ENCODE results near the gene RHEX. TPM values are rescaled to one million over a fixed set of nuclear protein-coding genes. Genes with fewer than 3 reads are reported as not detected.

Gene RHEX
- total and polyA plus RNA-seq, 11 donors, result 0.16 to 0.60 (median 0.38) TPM; not detected in 5

DNA sequence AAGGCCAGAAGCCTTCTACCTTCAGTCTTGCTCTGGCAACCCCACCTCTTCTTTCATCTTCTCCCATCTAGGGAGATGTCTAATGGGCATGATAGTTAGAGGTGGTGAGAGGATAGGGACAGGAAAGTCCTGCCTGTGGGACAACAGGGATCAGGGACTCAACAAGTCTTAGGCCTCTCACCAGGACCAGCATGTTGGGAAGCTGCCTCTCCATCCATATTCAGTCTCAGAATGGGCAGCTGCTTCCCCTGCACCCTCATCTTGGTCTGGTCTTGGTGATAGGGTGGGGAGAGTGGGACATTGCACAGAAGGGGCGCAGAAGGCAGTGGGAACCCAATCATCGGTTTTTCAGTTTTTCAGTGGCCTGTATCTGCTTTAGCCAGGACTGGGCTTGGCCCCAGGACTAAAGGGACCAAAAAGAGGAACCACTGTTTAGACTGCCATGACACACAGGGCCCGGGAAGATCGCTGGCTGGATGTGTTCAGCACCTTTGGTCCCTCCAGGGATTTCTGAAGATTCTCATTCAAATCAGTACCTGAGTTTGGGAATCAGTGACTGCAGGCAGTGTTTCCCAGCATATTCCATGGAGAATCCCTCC is 12.7 kb downstream of the RHEX start:
- no peak for TF ChIP-seq POLR2A (IDR thresholded peaks at IDR 0.05)
- TF ChIP-seq CTCF (IDR thresholded peaks at IDR 0.05), result no peak
- WGBS, 4 donors, result 86 to 97% (median 92%) methylated on average over 4 of the region's 4 CpGs

DNA sequence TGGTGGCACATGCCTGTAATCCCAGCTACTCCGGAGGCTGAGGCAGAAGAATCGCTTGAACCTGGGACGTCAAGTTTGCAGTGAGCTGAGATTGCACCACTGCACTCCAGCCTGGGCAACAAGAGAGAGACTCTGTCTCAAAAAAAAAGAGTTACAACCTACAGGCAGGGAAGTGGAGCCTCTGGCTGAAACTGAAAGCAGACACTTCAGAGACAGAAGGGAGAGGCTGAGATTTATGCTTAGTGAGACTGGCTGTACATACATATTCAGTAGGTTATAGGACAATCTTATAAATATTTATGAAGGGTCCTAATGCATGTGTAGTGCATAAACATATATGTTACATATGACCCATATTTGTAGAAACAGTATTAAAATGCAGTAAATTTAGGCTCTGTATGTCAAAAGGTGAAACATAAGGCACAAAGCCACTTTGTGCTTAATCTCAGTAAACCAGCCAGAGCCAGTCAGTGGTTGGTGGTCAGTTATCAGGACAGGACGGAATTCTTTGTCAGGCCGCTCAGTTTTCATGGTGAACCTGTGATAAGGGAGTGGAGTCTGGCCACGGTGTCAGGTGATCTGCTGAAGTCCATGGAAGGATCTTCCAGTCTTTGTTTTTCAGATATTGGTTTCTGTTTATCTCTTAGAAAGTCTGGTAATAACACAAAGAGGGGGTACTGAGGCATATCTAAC is 13.7 kb downstream of the RHEX start:
- Histone ChIP-seq H3K4me3 (no peak overlapping the region), H3K4me1 (peaks cover 0 to 16% (median 4%) of the 10 kb centered on the region in 12 donors), H3K36me3 (no peaks in the 10 kb centered on the region), H3K27me3 (peaks cover 0 to 5% (median 0%) of the 10 kb centered on the region in 9 donors), H3K27ac (no peak overlapping the region), H3K9me3 (no peaks in the 10 kb centered on the region)
- ATAC-seq (peak in 1 of 4 donors; percentile 31), DNase-seq (no peak)
- WGBS, 4 donors, result 43 to 54% (median 51%) methylated on average over 5 to 6 of the region's 6 CpGs
- intact Hi-C loops (cut with DNase I), result no loop called here
- no peak for TF ChIP-seq POLR2A (IDR thresholded peaks at IDR 0.05)
- no peak for TF ChIP-seq CTCF (IDR thresholded peaks at IDR 0.05)

More for the DNA sequence above, 12.7 kb downstream of the RHEX start:
- intact Hi-C loops (cut with DNase I), result no loop called here
- no peak for ATAC-seq
- H3K27me3 ChIP-seq, result peaks cover 0 to 5% (median 0%) of the 10 kb centered on the region in 9 donors
- no peaks in the 10 kb centered on the region for H3K9me3 ChIP-seq
- H3K36me3 ChIP-seq, result no peaks in the 10 kb centered on the region
- DNase-seq, result no peak
- H3K4me3 ChIP-seq, result no peak overlapping the region
- no peak overlapping the region for H3K27ac ChIP-seq
- H3K4me1 ChIP-seq, result peaks cover 0 to 16% (median 4%) of the 10 kb centered on the region in 12 donors

GRCh38 chr1:206067486-206068227 is 14.7 kb downstream of the RHEX start:
- H3K4me1 ChIP-seq, result peaks cover 0 to 16% (median 4%) of the 10 kb centered on the region in 12 donors
- intact Hi-C loops (cut with DNase I), result no loop called here
- ATAC-seq, result peak; percentile 78 to 83 (median 80)

More at GRCh38 chr1:206067486-206068227, 14.7 kb downstream of the RHEX start:
- peaks cover 0 to 5% (median 0%) of the 10 kb centered on the region in 9 donors for H3K27me3 ChIP-seq
- TF ChIP-seq CTCF (IDR thresholded peaks at IDR 0.05) (no peak), POLR2A (IDR thresholded peaks at IDR 0.05) (no peak)
- H3K4me3 ChIP-seq, result no peak overlapping the region
- no peak overlapping the region for H3K27ac ChIP-seq
- DNase-seq, result no peak
- 43 to 58% (median 51%) methylated on average over 8 of the region's 8 CpGs for WGBS, 4 donors
- no peaks in the 10 kb centered on the region for H3K36me3 ChIP-seq
- no peaks in the 10 kb centered on the region for H3K9me3 ChIP-seq

All from heart left ventricle (tissue), 16 donors.